ENCODE data around the gene BTBD7.

The BTBD7 gene

GRCh38 chr14:93302688-93303581 is 29.9 kb downstream of the BTBD7 start:
- no peak for DNase-seq (ENCODE audit: low read depth)

- DNase-seq (ENCODE audit: low read depth): no peak
Measured at GRCh38 chr14:93301821-93302447, 30.9 kb downstream of the BTBD7 start.

- no peak for DNase-seq (ENCODE audit: low read depth)
Measured at GRCh38 chr14:93299866-93300265, 33.0 kb downstream of the BTBD7 start.

GRCh38 chr14:93299416-93299815 is 33.4 kb downstream of the BTBD7 start:
- DNase-seq (ENCODE audit: low read depth): no peak

- no peak for DNase-seq (ENCODE audit: low read depth)
Measured at GRCh38 chr14:93295541-93296220, 37.2 kb downstream of the BTBD7 start.

GRCh38 chr14:93286212-93286890 is 46.5 kb downstream of the BTBD7 start:
- no peak for DNase-seq (ENCODE audit: low read depth)

GRCh38 chr14:93285044-93285443 is 47.8 kb downstream of the BTBD7 start:
- no peak for DNase-seq (ENCODE audit: low read depth)

GRCh38 chr14:93281937-93282336 is 50.9 kb downstream of the BTBD7 start:
- no peak for DNase-seq (ENCODE audit: low read depth)

GRCh38 chr14:93280743-93281142 is 52.1 kb downstream of the BTBD7 start:
- DNase-seq (ENCODE audit: low read depth): no peak

GRCh38 chr14:93276031-93276716 is 56.7 kb downstream of the BTBD7 start:
- DNase-seq (ENCODE audit: low read depth): no peak

- no peak for DNase-seq (ENCODE audit: low read depth)
Measured at GRCh38 chr14:93274055-93274806, 58.6 kb downstream of the BTBD7 start.

GRCh38 chr14:93271111-93271510 is 61.7 kb downstream of the BTBD7 start:
- DNase-seq (ENCODE audit: low read depth): no peak

- no peak for DNase-seq (ENCODE audit: low read depth)
Measured at GRCh38 chr14:93269341-93270068, 63.3 kb downstream of the BTBD7 start.

- no peak for DNase-seq (ENCODE audit: low read depth)
Measured at GRCh38 chr14:93268406-93268805, 64.4 kb downstream of the BTBD7 start.

GRCh38 chr14:93267149-93267711 is 65.6 kb downstream of the BTBD7 start:
- no peak for DNase-seq (ENCODE audit: low read depth)

- DNase-seq (ENCODE audit: low read depth): no peak
Measured at GRCh38 chr14:93266127-93266526, 66.7 kb downstream of the BTBD7 start.

GRCh38 chr14:93263416-93263815 is 69.4 kb downstream of the BTBD7 start:
- no peak for DNase-seq (ENCODE audit: low read depth)

GRCh38 chr14:93262446-93262845 is 70.4 kb downstream of the BTBD7 start:
- DNase-seq (ENCODE audit: low read depth): no peak

GRCh38 chr14:93249128-93249831 is 83.6 kb downstream of the BTBD7 start:
- no peak for DNase-seq (ENCODE audit: low read depth)
